ENCODE results near the gene PRDM11. TPM values are rescaled to one million over a fixed set of nuclear protein-coding genes. Genes with fewer than 3 reads are reported as not detected.

Gene PRDM11
- 2.7 and 5.7 TPM in 2 replicates for total RNA-seq (2014; rRNA removed; shearing (Covaris generic); ENCODE audit: low replicate concordance)

GRCh38 chr11:45146072-45147016, at the start of gene PRDM11:
TSS of gene PRDM11 (plus strand) at chr11:45146639. CDS start at chr11:45181767, 35,128 bp downstream.
- H3K9ac ChIP-seq (ENCODE audit: low read length): peak within 1 kb of the TSS; percentile 90
- H3K4me2 ChIP-seq (ENCODE audit: low read depth, low read length, poor library complexity, severe bottlenecking): peak within 1 kb of the TSS; percentile 99
- peak within 1 kb of the TSS; percentile 83 for H2AFZ ChIP-seq (ENCODE audit: low read length)
- peaks cover 16% of the 10 kb centered on the region for H3K4me1 ChIP-seq (ENCODE audit: low read length)
- peak; percentile 86 for DNase-seq
- peaks cover 25% of the 10 kb centered on the region; the same call in 1 of the 2 replicates for H4K20me1 ChIP-seq (ENCODE audit: insufficient read depth, low read depth, low read length)
- H3K27me3 ChIP-seq (ENCODE audit: low read length): no peaks in the 10 kb centered on the region
- 0 out of 2 replicates have a peak, but pooled peaks cover 3% of the 10 kb centered on the region for H3K79me2 ChIP-seq (ENCODE audit: low read length)
- no peaks in the 10 kb centered on the region for H3K9me2 ChIP-seq (replicated peaks; ENCODE audit: insufficient read depth, low read length)
- H3K27ac ChIP-seq (ENCODE audit: low read length): peak within 1 kb of the TSS; percentile 64
- H3K4me3 ChIP-seq (ENCODE audit: low read length): peak within 1 kb of the TSS; percentile 80
- no peaks in the 10 kb centered on the region for H3K36me3 ChIP-seq (ENCODE audit: insufficient read depth, low read length)
- H3K9me3 ChIP-seq (ENCODE audit: low read length): no peaks in the 10 kb centered on the region

- H3K27ac ChIP-seq (ENCODE audit: low read length): no peak overlapping the region
- no peaks in the 10 kb centered on the region for H3K9me3 ChIP-seq (ENCODE audit: low read length)
- no peak overlapping the region for H3K4me3 ChIP-seq (ENCODE audit: low read length)
- no peaks in the 10 kb centered on the region for H3K9me2 ChIP-seq (replicated peaks; ENCODE audit: insufficient read depth, low read length)
- H3K4me2 ChIP-seq (ENCODE audit: low read depth, low read length, poor library complexity, severe bottlenecking): no peak overlapping the region
- no peaks in the 10 kb centered on the region for H3K27me3 ChIP-seq (ENCODE audit: low read length)
- peaks cover 10% of the 10 kb centered on the region for H3K4me1 ChIP-seq (ENCODE audit: low read length)
- peak; percentile 90 for DNase-seq
- no peak overlapping the region for H2AFZ ChIP-seq (ENCODE audit: low read length)
- no peaks in the 10 kb centered on the region for H3K36me3 ChIP-seq (ENCODE audit: insufficient read depth, low read length)
- no peak overlapping the region for H3K9ac ChIP-seq (ENCODE audit: low read length)
- H4K20me1 ChIP-seq (ENCODE audit: insufficient read depth, low read depth, low read length): no peaks in the 10 kb centered on the region
- H3K79me2 ChIP-seq (ENCODE audit: low read length): no peaks in the 10 kb centered on the region
Measured at GRCh38 chr11:45097721-45098493, 48.5 kb upstream of the PRDM11 start.

GRCh38 chr11:45098929-45099328, 47.5 kb upstream of the PRDM11 start:
- Histone ChIP-seq H3K27me3 (ENCODE audit: low read length) (no peaks in the 10 kb centered on the region), H3K4me1 (ENCODE audit: low read length) (peaks cover 12% of the 10 kb centered on the region), H3K27ac (ENCODE audit: low read length) (no peak overlapping the region), H3K4me2 (ENCODE audit: low read depth, low read length, poor library complexity, severe bottlenecking) (no peak overlapping the region), H3K36me3 (ENCODE audit: insufficient read depth, low read length) (no peaks in the 10 kb centered on the region), H3K9me3 (ENCODE audit: low read length) (no peaks in the 10 kb centered on the region), H3K79me2 (ENCODE audit: low read length) (no peaks in the 10 kb centered on the region), H3K4me3 (ENCODE audit: low read length) (no peak overlapping the region), H3K9ac (ENCODE audit: low read length) (no peak overlapping the region), H2AFZ (ENCODE audit: low read length) (no peak overlapping the region), H4K20me1 (ENCODE audit: insufficient read depth, low read depth, low read length) (no peaks in the 10 kb centered on the region), H3K9me2 (replicated peaks; ENCODE audit: insufficient read depth, low read length) (no peaks in the 10 kb centered on the region)
- DNase-seq: no peak

GRCh38 chr11:45100339-45100738, 46.1 kb upstream of the PRDM11 start:
- Histone ChIP-seq H3K27me3 (ENCODE audit: low read length) (no peaks in the 10 kb centered on the region), H3K79me2 (ENCODE audit: low read length) (no peaks in the 10 kb centered on the region), H2AFZ (ENCODE audit: low read length) (no peak overlapping the region), H3K4me1 (ENCODE audit: low read length) (peaks cover 12% of the 10 kb centered on the region), H3K9me3 (ENCODE audit: low read length) (no peaks in the 10 kb centered on the region), H3K4me2 (ENCODE audit: low read depth, low read length, poor library complexity, severe bottlenecking) (no peak overlapping the region), H4K20me1 (ENCODE audit: insufficient read depth, low read depth, low read length) (no peaks in the 10 kb centered on the region), H3K9ac (ENCODE audit: low read length) (no peak overlapping the region), H3K27ac (ENCODE audit: low read length) (no peak overlapping the region), H3K36me3 (ENCODE audit: insufficient read depth, low read length) (no peaks in the 10 kb centered on the region), H3K9me2 (replicated peaks; ENCODE audit: insufficient read depth, low read length) (no peaks in the 10 kb centered on the region), H3K4me3 (ENCODE audit: low read length) (no peak overlapping the region)
- peak; percentile 77 for DNase-seq

- no peak overlapping the region for H3K4me3 ChIP-seq (ENCODE audit: low read length)
- no peak overlapping the region for H2AFZ ChIP-seq (ENCODE audit: low read length)
- H3K27me3 ChIP-seq (ENCODE audit: low read length): no peaks in the 10 kb centered on the region
Measured at GRCh38 chr11:45102361-45102809, 44.1 kb upstream of the PRDM11 start.

GRCh38 chr11:45102810-45103621, 43.4 kb upstream of the PRDM11 start:
- Histone ChIP-seq H3K79me2 (ENCODE audit: low read length) (no peaks in the 10 kb centered on the region), H3K27me3 (ENCODE audit: low read length) (no peaks in the 10 kb centered on the region), H3K36me3 (ENCODE audit: insufficient read depth, low read length) (no peaks in the 10 kb centered on the region), H3K9me3 (ENCODE audit: low read length) (no peaks in the 10 kb centered on the region), H3K9me2 (replicated peaks; ENCODE audit: insufficient read depth, low read length) (no peaks in the 10 kb centered on the region), H3K4me1 (ENCODE audit: low read length) (peaks cover 24% of the 10 kb centered on the region), H3K4me3 (ENCODE audit: low read length) (no peak overlapping the region), H3K4me2 (ENCODE audit: low read depth, low read length, poor library complexity, severe bottlenecking) (no peak overlapping the region), H3K27ac (ENCODE audit: low read length) (no peak overlapping the region), H2AFZ (ENCODE audit: low read length) (no peak overlapping the region), H4K20me1 (ENCODE audit: insufficient read depth, low read depth, low read length) (no peaks in the 10 kb centered on the region), H3K9ac (ENCODE audit: low read length) (no peak overlapping the region)
- peak; percentile 88 for DNase-seq

More at GRCh38 chr11:45102361-45102809, 44.1 kb upstream of the PRDM11 start:
- H3K79me2 ChIP-seq (ENCODE audit: low read length): no peaks in the 10 kb centered on the region
- no peaks in the 10 kb centered on the region for H3K36me3 ChIP-seq (ENCODE audit: insufficient read depth, low read length)
- H3K9me2 ChIP-seq (replicated peaks; ENCODE audit: insufficient read depth, low read length): no peaks in the 10 kb centered on the region
- DNase-seq: no peak
- peaks cover 23% of the 10 kb centered on the region for H3K4me1 ChIP-seq (ENCODE audit: low read length)
- H3K9ac ChIP-seq (ENCODE audit: low read length): no peak overlapping the region
- H3K9me3 ChIP-seq (ENCODE audit: low read length): no peaks in the 10 kb centered on the region
- no peak overlapping the region for H3K27ac ChIP-seq (ENCODE audit: low read length)
- H3K4me2 ChIP-seq (ENCODE audit: low read depth, low read length, poor library complexity, severe bottlenecking): no peak overlapping the region
- H4K20me1 ChIP-seq (ENCODE audit: insufficient read depth, low read depth, low read length): no peaks in the 10 kb centered on the region

- Histone ChIP-seq H3K9me2 (replicated peaks; ENCODE audit: insufficient read depth, low read length) (no peaks in the 10 kb centered on the region), H3K4me1 (ENCODE audit: low read length) (peaks cover 24% of the 10 kb centered on the region), H3K27ac (ENCODE audit: low read length) (no peak overlapping the region), H3K9ac (ENCODE audit: low read length) (no peak overlapping the region), H3K4me3 (ENCODE audit: low read length) (no peak overlapping the region), H3K9me3 (ENCODE audit: low read length) (no peaks in the 10 kb centered on the region), H2AFZ (ENCODE audit: low read length) (no peak overlapping the region), H4K20me1 (ENCODE audit: insufficient read depth, low read depth, low read length) (no peaks in the 10 kb centered on the region), H3K79me2 (ENCODE audit: low read length) (no peaks in the 10 kb centered on the region), H3K4me2 (ENCODE audit: low read depth, low read length, poor library complexity, severe bottlenecking) (no peak overlapping the region), H3K36me3 (ENCODE audit: insufficient read depth, low read length) (no peaks in the 10 kb centered on the region), H3K27me3 (ENCODE audit: low read length) (no peaks in the 10 kb centered on the region)
- DNase-seq: no peak
Measured at GRCh38 chr11:45104006-45104789, 42.2 kb upstream of the PRDM11 start.

All from Karpas-422 (cell line).